HepG2 (cell line): Measurements from ENCODE around the gene SYCE1. TPM values are rescaled to one million over a fixed set of nuclear protein-coding genes. Genes with fewer than 3 reads are reported as not detected.

Source experiments
- ATAC-seq: fragments of 200-7000 bp; cut with Tn5 transposase; 3 replicates; pipeline ENCODE4 v1.9.1; 2020; ENCODE audit warnings: mild to moderate bottlenecking, moderate library complexity
- BruUV-seq: library from RNA; stranded (reverse); fragments of 400-500 nt; replicated peaks from 2 replicates; lab custom pipeline; 2021; lab: Mats Ljungman, UMichigan
- CTCF ChIA-PET: fragments of 300-600 bp; formaldehyde crosslinking; extraction: SDS; loops from one replicate; lab custom pipeline; 2021; ENCODE audit warnings: low total read pairs, inconsistent platforms, low intra/inter-chr PET ratio; lab: Yijun Ruan, JAX
- POLR2A ChIA-PET: fragments of 350-600 bp; sonication (Branson Sonifier 250); formaldehyde crosslinking; loops from one replicate; lab custom pipeline; 2020; ENCODE audit warnings: antibody characterized with exemption, inconsistent platforms; lab: Yijun Ruan, JAX
- DNase-seq: peaks from one replicate; pipeline ENCODE4 v3.0.0-alpha.2; 2015; ENCODE audit warnings: low spot score
- FAIRE-seq: peaks from 3 replicates; lab custom pipeline; 2011; peaks lifted over from hg19 to GRCh38; lab: Jason Lieb, UNC
- H2AFZ ChIP-seq: one replicate; pipeline ENCODE4 v1.6.1; 2011; ENCODE audit warnings: low read length, inconsistent platforms
- H3K27ac ChIP-seq: fragments of 300-600 bp; 3 replicates; pipeline ENCODE4 v1.8.0; 2011; ENCODE audit warnings: mixed run types, mild to moderate bottlenecking, mixed read lengths, low read length, inconsistent platforms; ENCODE audit not compliant: insufficient read depth; ENCODE audit errors: extremely low read length
- H3K27me3 ChIP-seq, 2 experiments: fragments of 200-600 bp in 1 of 2; 2 replicates in 1 of 2; 3 replicates in 1 of 2; pipeline versions ENCODE4 v1.6.0 to v1.8.0; 2011; ENCODE audit warnings: low read length in 2 of 2, mild to moderate bottlenecking in 2 of 2, moderate library complexity in 2 of 2, inconsistent platforms in 1 of 2; ENCODE audit not compliant: insufficient read depth in 2 of 2, control insufficient read depth in 1 of 2
- H3K36me3 ChIP-seq, 2 experiments: fragments of 200-600 bp in 1 of 2; replicated peaks in 1 of 2; 2 replicates in 1 of 2; 3 replicates in 1 of 2; pipeline versions ENCODE4 v1.5.1 to v1.8.0; 2011; ENCODE audit warnings: low read length in 2 of 2, inconsistent platforms in 1 of 2; ENCODE audit not compliant: insufficient read depth in 2 of 2, control insufficient read depth in 1 of 2
- H3K4me1 ChIP-seq: 2 replicates; pipeline ENCODE4 v1.5.1; 2012; ENCODE audit warnings: low read length, inconsistent platforms; ENCODE audit not compliant: insufficient read depth
- H3K4me2 ChIP-seq: 2 replicates; pipeline ENCODE4 v1.6.0; 2011; ENCODE audit warnings: low read depth, low read length, inconsistent platforms
- H3K4me3 ChIP-seq, 3 experiments: fragments of 200-600 bp in 1 of 3; sonication (generic), shearing (Covaris generic) in 1 of 3; replicated peaks in 1 of 3; 2 replicates each; pipeline ENCODE4 v1.5.1; 2011 to 2016; ENCODE audit warnings: low read length in 3 of 3, inconsistent platforms in 2 of 3, low read depth in 2 of 3, mild to moderate bottlenecking in 2 of 3, control low read depth in 1 of 3, mixed read lengths in 1 of 3; ENCODE audit not compliant: insufficient read depth in 1 of 3
- H3K79me2 ChIP-seq: one replicate; pipeline ENCODE4 v1.6.1; 2011; ENCODE audit warnings: low read length, inconsistent platforms; ENCODE audit not compliant: insufficient read depth
- H3K9ac ChIP-seq: 2 replicates; pipeline ENCODE4 v1.6.0; 2011; ENCODE audit warnings: mild to moderate bottlenecking, low read depth, low read length, inconsistent platforms; ENCODE audit not compliant: insufficient read depth
- H3K9me3 ChIP-seq: 2 replicates; pipeline ENCODE4 v1.5.1; 2012; ENCODE audit warnings: mild to moderate bottlenecking, low read length
- H4K20me1 ChIP-seq: 2 replicates; pipeline ENCODE4 v1.6.0; 2011; ENCODE audit warnings: inconsistent platforms, mild to moderate bottlenecking, low read length, moderate library complexity; ENCODE audit not compliant: insufficient read depth
- GATAD2A ChIP-seq: IDR thresholded peaks from 2 replicates; pipeline ENCODE4 v1.6.1; 2016
- KDM4B ChIP-seq: sonication (generic); formaldehyde crosslinking; IDR thresholded peaks from 2 replicates; pipeline ENCODE4 v1.4.0; 2020; ENCODE audit warnings: missing genetic modification reagents
- MXI1 ChIP-seq: IDR thresholded peaks from 3 replicates; pipeline ENCODE4 v1.6.1; 2012; ENCODE audit warnings: low read depth, low read length, inconsistent platforms, borderline replicate concordance
- NR3C1 ChIP-seq: sonication (generic); formaldehyde crosslinking; IDR thresholded peaks from 2 replicates; pipeline ENCODE4 v1.4.0; 2020; ENCODE audit warnings: missing genetic modification reagents
- TEAD3 ChIP-seq: optimal IDR thresholded peaks from 2 replicates; pipeline ENCODE3; 2016; ENCODE audit warnings: borderline replicate concordance
- ZNF460 ChIP-seq: sonication (generic); formaldehyde crosslinking; IDR thresholded peaks from 2 replicates; pipeline ENCODE4 v1.5.1; 2020; ENCODE audit warnings: missing genetic modification reagents, mild to moderate bottlenecking, borderline replicate concordance
- WGBS: methylation state at CpG from one replicate; pipeline ENCODE4 v1.1.6; 2017; ENCODE audit warnings: low lambda C conversion rate; 5-methylcytosine and 5-hydroxymethylcytosine counted together
- in situ Hi-C: cut with HindIII; loops from 2 replicates; pipeline ENCODE4 v1.10.0; 2017; ENCODE audit warnings: low pct_unique_long_range_greater_than_20kb; ENCODE audit not compliant: extremely low pct_ligation_motif_present
- intact Hi-C: fragments of 100-400 bp; cut with micrococcal nuclease; formaldehyde crosslinking; loops from one replicate; pipeline ENCODE4 v1.10.0; 2022; ENCODE audit not compliant: unreplicated experiment
- polyA plus RNA-seq, 8 experiments: library from polyadenylated mRNA; depleted of rRNA in 3 of 8; stranded (reverse) in 7 of 8; unstranded in 1 of 8; fragments of >200 nt; fragmentation: Illumina TruSeq in 4 of 8; extraction: Trizol in 4 of 8; gene quantifications; 2 replicates each; pipeline versions ENCODE4 v1.2.1 to v1.2.3, GENCODE V29; 2011 to 2016; ENCODE audit warnings: low read depth in 4 of 8, missing spikeins in 1 of 8, mixed read lengths in 1 of 8; ENCODE audit not compliant: insufficient read depth in 1 of 8
- total RNA-seq, 5 experiments: library from RNA; depleted of rRNA; stranded (reverse); fragments of >200 nt; fragmentation: Illumina TruSeq; extraction: Trizol; gene quantifications; 2 replicates each; pipeline ENCODE4 v1.2.3, GENCODE V29; 2016; ENCODE audit warnings: low read depth in 1 of 5
- TF ChIP-seq, protein P1 (sequence below): sonication (generic); formaldehyde crosslinking; IDR thresholded peaks from 2 replicates; pipeline ENCODE4 v1.5.0; 2020; ENCODE audit warnings: mild to moderate bottlenecking, missing genetic modification reagents

SYCE1 gene
- total and polyA plus RNA-seq, 2 of the 13 experiments (the other 11 are each of a cell fraction or from before 2014, with no cell fraction given), result not detected

DNA sequence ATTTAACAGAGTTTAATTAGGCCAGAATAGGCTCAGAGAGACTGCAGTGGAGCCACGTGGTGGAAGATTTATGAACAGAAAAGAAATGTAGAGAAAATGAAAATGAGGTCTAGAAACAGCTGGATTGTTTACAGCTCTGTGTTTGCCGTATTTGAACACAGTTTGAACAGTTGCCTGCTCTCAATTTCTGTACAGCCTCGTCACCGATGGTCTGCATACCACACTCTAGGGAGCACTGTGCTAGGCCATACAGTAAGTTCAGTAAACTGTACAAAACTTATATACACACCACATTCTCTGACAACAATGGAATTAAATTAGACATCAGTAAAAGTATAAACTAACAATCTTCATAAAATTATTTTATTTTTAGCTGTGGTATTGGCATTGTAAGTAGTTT lies 49.3 kb downstream of the SYCE1 start:
- intact Hi-C loops (no loop called here), in situ Hi-C loops (no loop called here)
- Histone ChIP-seq H3K9me3 (peaks cover 14% of the 10 kb centered on the region; the same call in 1 of the 2 replicates), H2AFZ (no peak overlapping the region), H3K36me3 (no peaks in the 10 kb centered on the region), H3K9ac (no peak overlapping the region), H3K4me2 (no peak overlapping the region), H3K27ac (no peak overlapping the region), H3K4me1 (peaks cover 43% of the 10 kb centered on the region), H4K20me1 (no peaks in the 10 kb centered on the region), H3K79me2 (no peaks in the 10 kb centered on the region), H3K27me3 (peaks cover 0 to 14% of the 10 kb centered on the region in 2 experiments; a peak in 1 of 5 replicates), H3K4me3 (no peak overlapping the region)
- DNase-seq (peak; percentile 4), FAIRE-seq (no peak), ATAC-seq (no peak)
- no TSS peak for BruUV-seq
- TF ChIP-seq NR3C1 (CRISPR knock-in tag) (no peak), MXI1 (no peak), TEAD3 (CRISPR knock-in tag) (peak; percentile 92), KDM4B (CRISPR knock-in tag) (no peak), GATAD2A (CRISPR knock-in tag) (no peak)
- CTCF ChIA-PET, result no interaction called here
- WGBS, result 0% methylated on average over 4 of the region's 4 CpGs
- POLR2A ChIA-PET, result no interaction called here

DNA sequence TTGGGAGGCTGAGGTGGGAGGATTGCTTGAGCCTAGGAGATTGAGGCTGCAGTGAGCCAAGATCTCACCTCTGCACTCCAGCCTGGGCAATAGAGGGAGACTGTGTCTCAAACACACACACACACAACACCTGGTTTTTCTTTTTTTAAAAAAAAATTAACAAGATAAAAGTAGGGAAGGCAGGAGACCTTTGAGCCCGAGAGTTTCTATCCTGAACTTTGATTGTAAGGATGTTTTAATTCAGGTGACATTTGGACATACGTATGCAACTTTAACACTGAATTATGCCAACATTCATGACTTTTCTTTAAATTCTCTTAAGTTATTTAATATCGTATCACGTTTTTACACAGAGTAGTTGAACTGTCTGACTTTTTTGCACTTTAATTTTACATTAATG lies 49.9 kb downstream of the SYCE1 start:
- Histone ChIP-seq H3K36me3 (no peaks in the 10 kb centered on the region), H3K27me3 (peaks cover 0 to 14% of the 10 kb centered on the region in 2 experiments; a peak in 1 of 5 replicates), H3K27ac (no peak overlapping the region), H3K9me3 (peaks cover 9% of the 10 kb centered on the region; the same call in 1 of the 2 replicates), H3K4me3 (no peak overlapping the region), H3K4me1 (peaks cover 38% of the 10 kb centered on the region), H3K4me2 (no peak overlapping the region), H3K79me2 (no peaks in the 10 kb centered on the region), H4K20me1 (no peaks in the 10 kb centered on the region), H3K9ac (no peak overlapping the region), H2AFZ (no peak overlapping the region)
- no TSS peak for BruUV-seq
- ATAC-seq, result no peak
- no peak for FAIRE-seq
- CTCF ChIA-PET, result no interaction called here
- no peak for TF ChIP-seq ZNF460 (CRISPR knock-in tag)
- TF ChIP-seq, protein P1, sequence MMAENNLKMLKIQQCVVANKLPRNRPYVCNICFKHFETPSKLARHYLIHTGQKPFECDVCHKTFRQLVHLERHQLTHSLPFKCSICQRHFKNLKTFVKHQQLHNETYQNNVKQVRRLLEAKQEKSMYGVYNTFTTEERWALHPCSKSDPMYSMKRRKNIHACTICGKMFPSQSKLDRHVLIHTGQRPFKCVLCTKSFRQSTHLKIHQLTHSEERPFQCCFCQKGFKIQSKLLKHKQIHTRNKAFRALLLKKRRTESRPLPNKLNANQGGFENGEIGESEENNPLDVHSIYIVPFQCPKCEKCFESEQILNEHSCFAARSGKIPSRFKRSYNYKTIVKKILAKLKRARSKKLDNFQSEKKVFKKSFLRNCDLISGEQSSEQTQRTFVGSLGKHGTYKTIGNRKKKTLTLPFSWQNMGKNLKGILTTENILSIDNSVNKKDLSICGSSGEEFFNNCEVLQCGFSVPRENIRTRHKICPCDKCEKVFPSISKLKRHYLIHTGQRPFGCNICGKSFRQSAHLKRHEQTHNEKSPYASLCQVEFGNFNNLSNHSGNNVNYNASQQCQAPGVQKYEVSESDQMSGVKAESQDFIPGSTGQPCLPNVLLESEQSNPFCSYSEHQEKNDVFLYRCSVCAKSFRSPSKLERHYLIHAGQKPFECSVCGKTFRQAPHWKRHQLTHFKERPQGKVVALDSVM (CRISPR knock-in tag), result peak; percentile 30; the same call in 1 of the 2 replicates
- POLR2A ChIA-PET, result no interaction called here
- in situ Hi-C loops (no loop called here), intact Hi-C loops (no loop called here)
- DNase-seq, result no peak
- whole genome bisulfite sequencing, result 46% methylated on average over 4 of the region's 4 CpGs
